Activated CD4-positive, CD25-positive, alpha-beta regulatory T cell treated with anti-CD3 and anti-CD28 coated beads, Interleukin-2, amount 50 U/mL, for 24 hours (primary cell): ENCODE data around the gene CNPY2.
A peak's percentile ranks its signal among the peaks of the same experiment; 100 is the strongest.
"Not testable (repeated sequence)": the region's sequence is repeated elsewhere in the genome, so short reads cannot be mapped to it uniquely, and the experiment has no call there.

Source experiments
- ATAC-seq, 2 donors: fragments of 150-1000 bp; cut with Tn5 transposase; one replicate each; pipeline ENCODE4 v1.10.0; 2021; ENCODE audit warnings: mild to moderate bottlenecking in 1 of 2, moderate library complexity in 1 of 2

Gene CNPY2

DNA sequence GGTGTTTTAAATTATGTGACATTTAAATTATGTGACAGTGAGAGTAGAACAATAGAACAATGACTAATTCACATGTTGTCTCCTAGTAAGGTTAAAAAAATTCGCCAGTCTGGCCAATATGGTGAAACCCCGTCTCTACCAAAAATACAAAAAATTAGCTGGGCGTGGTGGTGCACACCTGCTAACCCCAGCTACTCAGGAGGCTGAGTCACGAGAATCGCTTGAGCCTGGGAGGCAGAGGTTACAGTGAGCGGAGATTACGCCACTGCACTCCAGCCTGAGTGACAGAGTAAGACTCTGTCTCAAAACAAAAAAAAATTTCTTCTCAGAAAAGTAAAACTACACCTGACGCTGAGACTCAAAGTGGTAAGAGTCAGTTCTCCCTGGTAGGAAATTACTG, 18.4 kb downstream of the CNPY2 start:
- no peak for ATAC-seq

DNA sequence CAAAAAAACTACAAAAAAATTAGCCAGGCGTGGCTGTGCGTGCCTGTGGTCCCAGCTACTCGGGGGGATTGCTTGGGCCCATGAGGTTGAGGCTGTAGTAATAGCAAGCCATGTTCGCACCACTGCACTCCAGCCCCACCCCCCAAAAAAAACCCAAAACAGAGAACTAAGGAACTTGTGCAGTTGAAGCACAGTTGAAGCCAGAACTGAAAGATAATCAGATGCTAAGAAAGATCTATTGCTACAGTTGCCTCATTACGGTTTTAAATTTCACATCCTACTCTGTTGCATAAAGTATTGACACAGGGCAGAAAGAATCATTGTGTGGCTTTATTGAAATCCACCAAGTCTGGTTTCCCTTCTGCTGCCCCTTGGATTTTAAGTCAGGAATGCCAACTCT, 19.5 kb downstream of the CNPY2 start:
- no peak for ATAC-seq

DNA sequence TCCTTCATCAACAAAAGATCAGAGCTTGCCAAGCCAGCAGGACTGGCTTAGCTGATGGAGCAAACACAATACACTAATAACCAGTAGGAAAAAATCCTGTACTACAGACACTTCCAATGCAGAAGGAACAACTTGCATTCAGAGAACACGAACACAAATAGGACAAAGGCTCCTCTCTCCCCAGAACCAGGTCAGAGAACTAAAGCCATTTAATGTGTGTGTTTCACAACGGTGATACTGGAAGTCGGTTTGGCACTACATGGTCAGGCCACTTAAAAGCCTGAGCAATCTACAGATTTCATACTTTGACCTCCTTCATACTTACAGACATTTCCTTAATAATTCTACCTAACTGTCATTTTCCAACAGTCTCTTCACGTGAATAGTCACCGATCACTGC, 22.0 kb downstream of the CNPY2 start:
- ATAC-seq, result no peak

DNA sequence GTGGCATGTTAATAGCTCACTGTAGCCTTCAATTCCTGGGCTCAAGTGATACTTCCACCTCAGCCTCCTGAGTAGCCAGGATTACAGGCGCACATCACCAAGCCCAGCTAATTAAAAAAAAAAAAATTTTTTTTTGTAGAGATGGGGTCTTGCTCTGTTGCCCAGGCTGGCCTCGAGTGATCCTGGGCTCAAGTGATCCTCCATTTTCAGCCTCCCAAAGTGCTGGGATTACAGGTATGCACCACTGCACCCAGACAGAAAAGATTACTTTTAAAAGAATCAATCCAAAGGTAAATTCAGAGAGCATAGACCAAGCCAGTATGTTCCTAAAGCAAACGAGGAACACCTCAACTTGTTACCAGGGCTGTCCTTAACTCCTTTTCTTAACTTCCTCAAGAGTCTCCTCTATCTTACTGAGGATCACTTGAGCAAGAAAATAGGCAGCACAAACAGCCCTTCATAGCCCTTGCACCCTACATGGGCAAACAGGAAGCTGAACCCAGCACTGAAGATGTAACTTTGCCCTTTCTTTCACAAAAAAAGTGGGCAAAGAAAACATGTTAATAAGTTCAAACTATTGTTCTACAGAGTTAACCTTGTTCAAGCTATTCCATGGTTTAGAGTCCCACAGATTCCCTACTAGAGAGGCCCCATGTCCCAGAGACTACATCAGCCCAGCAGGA, 26.9 kb downstream of the CNPY2 start:
- no peak for ATAC-seq

DNA sequence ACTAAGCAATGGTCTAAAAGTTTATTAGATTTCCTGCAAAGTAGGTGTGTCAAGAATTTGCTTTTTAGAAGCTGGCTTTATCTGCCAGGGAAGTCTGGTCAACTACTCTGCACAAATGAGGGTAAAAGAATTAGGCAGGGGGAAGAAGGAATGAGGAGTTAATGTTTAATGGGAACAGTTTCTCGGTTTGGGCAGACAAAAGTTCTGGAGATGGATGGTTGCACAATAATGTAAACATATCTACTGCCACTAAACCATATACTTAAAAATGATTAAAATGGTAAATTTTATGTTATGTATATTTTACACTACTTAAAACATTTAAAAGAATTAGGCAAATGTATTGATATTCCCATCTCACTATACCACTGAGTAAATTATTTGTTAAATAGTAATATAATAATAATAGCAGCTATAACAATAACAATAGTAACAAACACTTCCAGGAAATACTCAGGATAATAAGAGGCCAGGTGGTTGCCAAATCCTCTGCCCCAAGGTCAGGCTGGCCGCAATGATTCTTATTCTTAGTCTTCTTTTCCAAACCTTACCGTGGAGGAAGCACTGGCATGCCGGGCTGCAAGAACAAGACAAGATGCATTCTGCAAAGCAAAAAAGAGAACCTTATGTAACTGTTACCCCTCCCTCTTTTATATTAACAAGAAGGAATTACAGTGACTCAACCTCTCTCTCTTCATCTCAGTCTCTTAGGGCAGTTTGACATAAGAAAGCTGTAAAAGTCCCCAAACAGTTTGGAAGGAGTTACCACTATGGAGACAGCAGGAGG, 29.6 kb downstream of the CNPY2 start:
- no peak for ATAC-seq

DNA sequence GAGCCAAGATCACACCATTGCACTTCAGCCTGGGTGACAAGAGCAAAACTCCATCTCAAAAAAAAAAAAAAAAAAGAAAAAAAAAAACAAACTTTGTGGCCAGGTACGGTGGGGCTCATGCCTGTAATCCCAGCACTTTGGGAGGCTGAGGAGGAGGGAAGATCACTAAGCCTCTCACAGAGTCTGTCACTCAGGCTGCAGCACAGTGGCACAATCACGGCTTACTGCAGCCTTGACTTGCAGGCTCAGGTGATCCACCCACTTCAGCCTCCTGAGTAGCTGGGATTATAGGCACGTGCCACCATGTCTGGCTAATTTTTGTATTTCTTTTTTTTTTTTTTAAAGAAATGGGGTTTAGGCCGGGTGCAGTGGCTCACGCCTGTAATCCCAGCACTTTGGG, 31.5 kb downstream of the CNPY2 start:
- ATAC-seq, result not testable (repeated sequence)

DNA sequence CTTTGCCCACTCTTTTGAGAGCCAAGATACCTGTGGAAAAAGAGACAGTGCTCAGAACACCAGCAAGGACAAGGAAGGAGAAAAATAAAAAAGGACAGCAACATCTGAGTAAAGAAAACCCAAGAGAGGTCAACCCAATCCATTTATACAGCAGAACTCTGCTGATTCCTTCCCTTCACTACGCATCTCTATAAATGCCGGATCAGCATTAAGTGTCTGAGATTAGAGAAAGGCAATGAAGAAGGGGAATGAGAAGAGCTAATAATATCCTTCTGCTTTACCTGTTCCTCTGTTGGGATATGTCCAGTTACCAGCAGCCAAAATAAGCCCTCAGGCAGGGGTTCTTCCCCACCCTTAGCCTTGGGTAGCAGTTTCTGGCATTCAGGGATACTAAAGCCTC, 33.2 kb downstream of the CNPY2 start:
- ATAC-seq, result no peak

DNA sequence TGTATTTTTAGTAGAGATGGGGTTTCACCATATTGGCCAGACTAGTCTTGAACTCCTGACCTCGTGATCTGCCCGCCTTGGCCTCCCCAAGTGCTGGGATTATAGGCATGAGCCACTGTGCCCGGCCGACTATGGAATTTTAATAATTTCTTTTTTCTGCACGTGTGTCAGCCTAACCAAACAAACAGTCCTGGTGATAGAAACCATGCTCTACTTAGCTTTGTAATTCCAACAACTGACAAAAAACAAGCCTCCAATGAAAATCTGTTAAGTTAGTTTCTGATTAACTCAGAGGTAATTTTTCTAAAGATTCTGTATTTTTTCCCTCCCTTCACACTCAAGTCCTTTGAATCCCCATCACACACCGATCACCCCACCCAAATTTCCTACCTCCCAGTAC, 33.8 kb downstream of the CNPY2 start:
- ATAC-seq, result no peak

DNA sequence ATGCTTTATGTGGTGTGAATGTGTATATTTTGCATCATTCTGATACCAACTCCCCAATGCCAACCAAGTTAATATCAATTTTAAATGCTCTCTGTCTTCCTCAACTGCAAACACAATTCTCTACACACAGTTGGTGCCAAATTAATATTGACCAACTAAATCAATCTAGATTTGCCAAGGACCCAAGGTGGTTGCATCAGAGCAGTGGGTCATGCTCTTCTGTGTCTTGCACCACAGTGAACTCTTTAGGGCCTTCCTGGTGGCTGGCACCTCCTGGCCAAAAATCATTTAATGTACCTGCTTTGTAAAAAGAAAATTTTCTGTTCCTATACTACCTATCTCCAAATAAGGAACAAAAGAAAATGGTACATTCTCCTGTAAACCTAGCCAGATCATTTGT, 34.9 kb downstream of the CNPY2 start:
- ATAC-seq, result no peak

DNA sequence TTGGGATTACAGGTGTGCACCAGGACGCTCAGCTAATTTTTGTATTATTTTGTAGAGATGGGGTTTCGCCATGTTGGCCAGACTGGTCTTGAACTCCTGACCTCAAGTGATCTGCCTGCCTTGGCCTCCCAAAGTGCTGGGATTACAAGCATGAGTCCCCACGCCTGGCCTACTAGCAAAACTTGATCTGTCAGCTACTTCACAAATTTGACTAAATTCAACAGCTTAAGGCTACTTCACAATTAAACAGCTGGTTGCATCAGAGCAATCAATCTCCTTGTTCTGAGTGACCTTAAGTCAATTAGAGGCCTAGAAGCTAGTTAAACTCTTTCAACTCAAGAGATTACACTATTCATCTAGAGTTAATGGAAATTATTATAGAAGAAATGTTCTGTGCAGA, 36.9 kb downstream of the CNPY2 start:
- no peak for ATAC-seq

DNA sequence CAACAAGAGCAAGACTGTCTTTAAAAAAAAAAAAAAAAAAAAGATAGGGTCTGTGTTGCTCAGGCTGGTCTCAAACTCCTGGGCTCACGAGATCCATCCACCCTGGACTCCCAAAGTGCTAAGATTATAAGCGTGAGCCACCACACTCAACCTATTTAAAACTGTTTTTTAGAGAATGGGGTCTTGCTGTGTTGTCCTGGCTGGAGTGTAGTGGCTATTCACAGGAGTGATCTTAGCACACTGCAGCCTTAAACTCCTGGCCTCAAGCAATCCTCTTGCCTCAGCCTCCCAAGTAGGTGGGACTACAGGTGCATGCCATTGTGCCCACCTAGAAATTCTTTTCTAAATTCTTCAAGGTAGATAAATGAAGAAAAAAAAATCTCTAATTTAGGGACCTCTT, 41.5 kb downstream of the CNPY2 start:
- ATAC-seq, result no peak

DNA sequence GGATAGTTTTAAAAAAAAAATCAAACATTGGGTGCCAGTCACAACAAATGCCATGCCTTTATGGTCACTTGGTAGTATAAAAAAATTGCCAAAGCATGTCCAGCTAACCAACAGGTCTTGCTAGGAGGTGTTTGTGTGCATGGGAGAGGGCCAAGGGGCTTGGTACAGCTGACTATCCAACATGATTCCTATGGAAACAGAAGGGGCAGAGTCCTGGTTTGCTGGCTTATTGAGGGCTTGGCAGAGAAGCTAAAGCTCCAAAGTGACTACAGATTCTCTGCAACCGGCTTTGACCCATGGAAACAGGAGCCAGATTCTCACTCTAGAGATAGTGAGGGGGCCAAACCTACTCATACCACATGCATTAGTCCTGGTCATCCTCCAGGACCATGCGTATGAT, 43.3 kb downstream of the CNPY2 start:
- ATAC-seq, result not testable (repeated sequence)

DNA sequence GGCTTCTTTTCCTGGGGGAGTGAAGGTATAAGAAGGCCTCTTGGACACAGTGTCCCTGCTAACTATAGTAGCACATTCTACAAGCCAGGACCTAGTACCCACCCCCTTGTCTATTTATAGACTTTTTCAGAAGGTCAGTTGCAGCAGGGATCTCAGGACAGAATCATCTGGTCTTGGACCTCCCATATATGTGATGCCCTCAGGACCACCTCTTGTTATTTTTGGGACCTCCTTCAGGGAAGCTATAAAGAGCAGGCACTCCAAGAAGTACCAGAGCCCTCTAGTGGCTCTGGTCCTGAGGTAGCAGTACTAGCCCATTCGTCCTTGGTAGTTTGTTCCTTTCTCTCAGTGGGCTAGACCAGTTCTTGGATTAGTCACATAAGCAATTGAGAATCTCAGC, 44.8 kb downstream of the CNPY2 start:
- ATAC-seq, result no peak

DNA sequence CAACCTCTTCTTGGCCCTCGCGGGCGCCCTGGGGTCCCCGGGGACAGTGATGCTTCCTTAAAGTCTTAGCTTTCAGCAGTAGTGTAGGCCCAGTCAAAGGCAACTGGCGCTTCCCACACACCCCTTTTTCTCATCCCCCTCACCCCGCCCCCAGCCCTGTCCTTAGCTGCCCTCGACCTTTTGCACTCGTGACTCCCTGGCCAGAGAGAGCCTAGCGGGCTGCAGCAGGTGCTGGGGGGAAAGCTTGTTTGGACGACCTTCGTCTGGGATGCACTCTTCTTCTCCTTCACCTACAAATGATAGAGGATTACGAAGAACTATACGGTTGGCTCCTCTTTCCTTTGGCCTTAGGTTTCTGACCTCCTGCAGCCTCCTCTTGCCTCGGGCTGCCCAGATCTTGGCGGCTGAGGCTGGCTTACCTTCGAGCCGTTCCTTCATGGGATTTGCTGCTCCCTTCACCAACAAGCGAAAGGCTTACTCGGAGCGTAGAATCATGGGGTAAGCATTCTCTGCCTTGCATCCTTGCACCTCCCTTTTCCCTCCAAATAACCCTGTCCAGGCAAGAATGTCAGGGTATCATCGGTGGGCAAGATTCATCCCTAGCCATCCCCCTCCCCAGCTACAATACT, 48.2 kb downstream of the CNPY2 start:
- ATAC-seq, result no peak

DNA sequence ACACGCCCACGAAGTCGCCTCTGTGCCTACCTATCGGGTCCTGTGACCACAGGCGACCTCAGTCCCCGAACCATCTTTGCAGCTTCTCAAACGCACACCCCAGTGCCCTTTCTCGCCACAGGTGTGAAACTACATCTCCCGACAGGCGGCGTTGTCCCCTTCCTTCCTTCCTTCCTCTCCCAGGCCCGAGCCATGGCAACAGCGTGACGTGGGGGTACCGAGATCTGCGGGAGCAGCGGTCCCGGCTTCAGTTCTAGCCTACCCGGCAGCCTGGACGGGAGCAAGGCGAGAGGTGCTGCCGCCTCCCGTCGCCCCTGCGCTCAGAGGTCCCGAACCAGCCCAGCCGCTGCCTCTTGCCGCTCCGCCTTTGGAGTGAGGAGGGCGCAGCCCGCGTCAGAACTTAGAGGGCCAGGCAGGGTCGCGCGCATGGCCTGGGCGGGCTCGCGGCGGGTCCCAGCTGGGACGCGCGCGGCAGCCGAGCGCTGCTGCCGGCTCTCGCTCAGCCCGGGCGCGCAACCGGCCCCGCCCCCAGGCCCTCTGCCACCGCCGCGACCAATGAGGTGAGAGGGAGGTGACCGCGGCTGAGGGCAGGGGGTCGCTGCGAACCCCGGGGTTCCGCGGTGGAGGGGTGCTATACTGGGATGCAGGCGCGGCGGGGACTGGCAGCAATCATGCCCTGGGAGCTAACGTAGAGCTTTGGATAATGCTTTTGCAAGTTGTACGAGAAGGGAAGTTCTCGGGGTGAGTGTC, 48.9 kb downstream of the CNPY2 start, which contains the start of gene COQ10A:
Gene COQ10A (plus strand): TSS at position 250 of the 750 bp plus-strand sequence. CDS start 177 bp downstream, at position 427.
- peak; percentile 92 to 93 for ATAC-seq

DNA sequence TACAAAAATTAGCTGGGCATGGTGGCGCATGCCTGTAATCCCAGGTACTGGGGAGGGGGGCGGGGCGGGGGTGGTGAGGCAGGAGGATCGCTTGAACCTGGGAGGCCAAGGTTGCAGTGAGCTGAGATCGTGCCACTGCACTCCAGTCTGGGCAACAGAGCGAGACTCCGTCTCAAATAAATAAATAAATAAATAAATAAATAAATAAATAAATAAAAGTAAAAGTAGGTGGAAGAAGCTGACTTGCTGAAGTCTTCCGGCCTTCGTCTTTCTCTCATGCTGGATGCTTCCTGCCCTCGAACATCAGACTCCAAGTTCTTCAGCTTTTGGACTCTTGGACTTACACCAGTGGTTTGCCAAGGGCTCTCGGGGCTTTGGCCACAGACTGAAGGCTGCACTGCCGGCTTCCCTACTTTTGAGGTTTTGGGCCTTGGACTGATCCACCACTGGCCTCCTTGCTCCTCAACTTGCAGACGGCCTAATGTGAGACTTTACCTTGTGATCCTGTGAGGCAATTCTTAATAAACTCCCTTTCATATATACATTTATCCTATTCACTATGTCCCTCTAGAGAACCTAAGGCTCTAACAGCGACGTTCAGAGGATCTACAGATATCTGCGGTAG, 49.6 kb downstream of the CNPY2 start:
- ATAC-seq, result not testable (repeated sequence)

DNA sequence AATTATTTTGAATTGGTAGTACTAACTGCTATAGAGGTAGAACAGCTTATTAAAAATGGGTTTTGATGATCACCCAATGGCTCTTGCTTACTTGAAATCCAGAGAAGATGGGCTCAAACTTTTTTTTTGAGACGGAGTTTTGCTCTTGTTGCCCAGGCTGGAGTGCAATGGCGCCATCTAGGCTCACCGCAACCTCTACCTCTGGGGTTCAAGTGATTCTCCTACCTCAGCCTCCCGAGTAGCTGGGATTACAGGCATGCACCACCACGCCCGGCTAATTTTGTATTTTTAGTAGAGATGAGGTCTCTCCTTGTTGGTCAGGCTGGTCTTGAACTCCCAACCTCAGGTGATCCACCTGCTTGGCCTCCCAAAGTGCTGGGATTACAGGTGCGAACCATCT, 52.8 kb downstream of the CNPY2 start:
- not testable (repeated sequence) for ATAC-seq

DNA sequence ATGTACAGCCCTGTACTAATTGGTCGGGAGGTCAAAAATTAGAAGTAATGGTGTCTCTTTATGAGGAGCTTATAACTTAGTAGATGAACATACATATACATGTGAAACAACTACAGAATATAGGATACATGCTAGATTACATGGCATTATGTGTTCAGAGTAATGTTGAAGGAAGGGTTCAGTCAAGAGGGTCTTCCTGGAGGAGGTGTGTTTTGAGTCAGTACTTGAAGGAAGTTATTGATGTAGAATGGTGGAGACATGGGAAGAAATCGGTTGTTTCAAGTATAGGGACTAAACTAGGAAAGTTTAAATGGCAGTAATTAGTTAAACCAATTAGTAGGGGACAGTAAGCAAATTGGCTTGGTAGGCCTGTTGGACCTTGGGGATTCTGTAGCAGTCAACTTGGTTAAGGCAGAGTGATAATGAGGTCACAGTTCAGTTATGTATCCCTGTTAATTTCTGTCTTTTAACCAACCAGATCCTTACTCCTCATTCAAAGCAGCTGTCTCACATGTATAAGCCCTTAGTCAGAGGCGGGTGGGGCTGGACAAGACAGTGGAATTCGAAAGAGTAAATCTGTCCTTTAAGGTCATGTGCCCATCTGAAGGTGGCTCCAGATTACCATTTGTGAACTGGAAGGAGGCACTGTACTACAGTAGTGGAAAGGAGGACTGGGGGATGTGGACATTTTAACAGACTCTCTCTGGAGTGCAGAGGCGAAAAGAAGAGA, 54.1 kb downstream of the CNPY2 start:
- ATAC-seq, result no peak

DNA sequence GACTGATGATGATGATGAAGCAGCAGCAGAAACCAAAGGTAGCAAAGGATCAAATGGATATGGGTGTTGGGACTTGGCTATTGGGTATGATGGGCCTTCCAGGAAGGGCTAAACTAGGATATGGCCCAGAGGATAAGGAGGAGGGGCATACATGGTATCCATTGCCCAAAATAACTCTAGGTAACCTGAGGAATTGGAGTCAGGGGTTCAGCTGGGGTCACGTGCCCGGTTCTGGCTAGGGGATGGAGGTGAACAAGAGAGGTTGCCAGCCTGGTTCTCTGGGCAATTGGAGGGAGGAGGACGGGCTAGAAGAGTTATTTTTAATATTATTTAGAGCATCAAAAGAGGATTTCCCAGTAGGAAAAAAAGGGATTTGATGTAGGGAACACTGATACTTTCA, 54.9 kb downstream of the CNPY2 start:
- no peak for ATAC-seq

DNA sequence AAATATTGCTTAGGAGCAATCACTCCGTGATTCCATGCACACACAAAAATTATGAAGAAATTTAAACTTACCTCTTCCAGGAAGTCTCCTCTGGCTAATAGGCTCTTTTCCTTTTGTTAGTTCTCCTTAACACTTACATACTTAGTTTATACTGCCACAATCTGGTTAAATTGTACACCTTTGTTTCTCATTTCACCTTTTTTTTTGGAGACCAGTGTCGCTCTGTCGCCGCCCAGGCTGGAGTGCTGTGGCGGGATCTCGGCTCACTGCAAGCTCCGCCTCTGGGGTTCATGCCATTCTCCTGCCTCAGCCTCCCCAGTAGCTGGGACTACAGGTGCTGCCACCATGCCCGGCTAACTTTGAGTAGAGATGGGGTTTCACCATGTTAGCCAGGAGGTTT, 55.4 kb downstream of the CNPY2 start:
- ATAC-seq, result no peak
